ENCODE results near the gene GPRIN2. TPM values are rescaled to one million over a fixed set of nuclear protein-coding genes. Genes with fewer than 3 reads are reported as not detected.
"Not testable (repeated sequence)": the region's sequence is repeated elsewhere in the genome, so short reads cannot be mapped to it uniquely, and the experiment has no call there.

Gene GPRIN2
- total RNA-seq, 1 experiment from 2014 or later = 3.7 TPM

DNA sequence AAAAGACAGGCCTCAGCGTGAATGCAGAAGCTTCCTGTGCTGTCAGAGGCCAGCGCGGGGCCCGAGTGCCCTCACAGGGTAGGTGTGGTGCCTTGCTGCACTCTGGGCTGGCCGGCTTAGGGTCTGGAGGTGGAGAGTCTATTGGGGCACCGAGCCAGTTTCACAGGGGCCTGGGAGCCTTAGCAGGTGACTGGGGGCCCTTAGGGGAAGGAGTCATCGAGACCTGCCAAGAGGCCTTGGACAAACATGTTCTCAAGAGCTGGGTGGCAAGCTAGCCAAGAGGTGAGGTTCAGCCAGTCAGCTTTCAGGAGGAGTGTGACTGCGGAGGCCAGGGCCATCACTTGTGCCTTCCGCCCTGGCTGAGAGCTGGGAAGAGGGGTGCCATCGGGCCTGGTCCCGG, 26.1 kb upstream of the GPRIN2 start:
- H3K9me3 ChIP-seq; H3K4me3 Mint-ChIP-seq (ENCODE audit: unreplicated experiment); H3K4me1 Mint-ChIP-seq (ENCODE audit: low read depth, unreplicated experiment); DNase-seq; H3K27me3 ChIP-seq (replicated peaks; ENCODE audit: control insufficient read depth, insufficient read depth, low read length); POLR2A ChIA-PET; H3K27me3 Mint-ChIP-seq (ENCODE audit: insufficient read depth, unreplicated experiment); H3K4me3 ChIP-seq (ENCODE audit: low read depth, low read length); H3K36me3 Mint-ChIP-seq (ENCODE audit: insufficient read depth, unreplicated experiment); H3K36me3 ChIP-seq (ENCODE audit: control insufficient read depth, insufficient read depth, low read length); CTCF ChIA-PET; intact Hi-C loops (cut with micrococcal nuclease; ENCODE audit: unreplicated experiment); H3K27ac Mint-ChIP-seq (ENCODE audit: unreplicated experiment); BruUV-seq (replicated peaks); H3K4me1 ChIP-seq; H3K9me3 Mint-ChIP-seq (ENCODE audit: unreplicated experiment): not testable (repeated sequence)

DNA sequence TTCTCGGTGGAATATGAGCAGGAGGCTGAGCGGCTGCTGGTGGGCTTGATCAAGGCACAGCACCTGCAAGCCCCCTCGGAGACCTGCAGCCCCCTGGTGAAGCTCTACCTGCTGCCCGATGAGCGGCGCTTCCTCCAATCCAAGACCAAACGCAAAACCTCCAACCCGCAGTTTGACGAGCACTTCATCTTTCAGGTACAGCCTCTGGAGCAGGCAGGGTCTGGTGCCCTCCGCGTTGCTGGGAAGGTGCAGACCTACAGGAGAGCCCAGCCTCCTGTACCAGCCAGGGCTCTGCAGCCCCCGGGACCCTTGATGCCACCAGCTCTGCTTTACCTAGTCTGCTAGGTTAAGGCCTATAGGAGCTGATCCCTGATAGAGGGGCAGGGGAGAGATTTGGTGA, 25.5 kb upstream of the GPRIN2 start:
- H3K4me1 Mint-ChIP-seq (ENCODE audit: low read depth, unreplicated experiment); CTCF ChIA-PET; H3K36me3 ChIP-seq (ENCODE audit: control insufficient read depth, insufficient read depth, low read length); POLR2A ChIA-PET; H3K4me3 ChIP-seq (ENCODE audit: low read depth, low read length); H3K27me3 Mint-ChIP-seq (ENCODE audit: insufficient read depth, unreplicated experiment); H3K4me1 ChIP-seq; H3K9me3 ChIP-seq; H3K4me3 Mint-ChIP-seq (ENCODE audit: unreplicated experiment); H3K27ac Mint-ChIP-seq (ENCODE audit: unreplicated experiment); H3K9me3 Mint-ChIP-seq (ENCODE audit: unreplicated experiment); intact Hi-C loops (cut with micrococcal nuclease; ENCODE audit: unreplicated experiment); H3K27me3 ChIP-seq (replicated peaks; ENCODE audit: control insufficient read depth, insufficient read depth, low read length); H3K36me3 Mint-ChIP-seq (ENCODE audit: insufficient read depth, unreplicated experiment); BruUV-seq (replicated peaks): not testable (repeated sequence)
- DNase-seq = peak in 1 of 2 experiments; percentile 23

DNA sequence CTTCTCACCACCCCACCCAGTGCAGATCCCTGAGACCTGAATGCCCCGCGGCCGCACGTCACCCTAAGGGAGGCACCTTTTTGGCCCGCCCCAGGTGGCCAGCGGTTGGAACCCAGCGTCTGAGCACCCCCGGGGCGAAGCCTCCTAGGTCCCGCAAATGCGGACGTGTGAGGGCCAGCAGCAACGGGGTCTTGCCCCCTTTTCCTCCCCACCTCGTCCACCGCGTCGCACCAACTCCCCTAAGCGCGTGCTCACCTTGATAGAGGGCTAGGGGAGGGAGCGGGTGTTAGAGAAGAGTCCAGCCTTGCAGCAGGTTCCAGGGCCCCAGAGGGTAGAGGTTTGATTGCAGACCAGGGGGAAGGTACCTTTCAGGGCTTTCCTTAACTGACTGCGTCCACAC, 22.9 kb upstream of the GPRIN2 start:
- CTCF ChIA-PET, POLR2A ChIA-PET: not testable (repeated sequence)

DNA sequence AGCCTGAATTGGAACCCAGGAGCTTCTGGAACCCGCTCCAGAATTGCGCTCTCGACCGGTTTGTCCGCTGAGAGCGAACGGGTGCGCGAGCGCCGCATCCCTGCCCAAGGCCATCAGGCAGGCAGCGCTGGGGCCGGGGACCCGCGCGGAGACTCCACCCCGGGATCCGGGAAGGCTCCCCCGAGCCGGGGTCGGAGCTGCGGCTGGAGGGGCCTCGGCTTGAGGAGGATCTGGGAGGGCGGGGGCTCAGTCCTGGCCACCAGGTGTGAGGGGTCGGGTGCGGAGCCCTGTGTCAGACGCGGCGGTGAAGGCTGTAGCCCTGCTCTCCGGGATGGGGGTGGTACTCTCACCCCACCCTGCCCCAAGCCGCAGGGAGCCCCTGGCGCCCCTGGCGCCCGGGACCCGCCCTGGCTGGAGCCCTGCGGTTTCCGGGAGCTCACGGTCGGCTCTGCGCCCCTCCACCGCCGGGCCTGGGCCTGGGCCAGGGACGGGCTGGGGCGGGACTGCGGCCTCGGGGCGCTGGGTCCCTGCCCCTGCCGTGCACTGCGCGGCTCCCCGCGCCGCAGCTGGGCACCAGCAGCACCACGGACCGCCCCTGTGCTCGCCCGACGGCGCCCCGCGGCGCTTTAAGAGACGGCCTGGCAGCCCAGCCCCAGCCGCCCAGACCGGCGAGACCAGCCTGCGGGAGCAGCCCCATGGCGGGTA, 22.2 kb upstream of the GPRIN2 start, which contains the start of gene SYT15:
Gene SYT15, plus strand, starts transcription at position 655 of the 705 bp plus-strand sequence. Its CDS starts 41 bp downstream, at position 696.
- H3K27ac Mint-ChIP-seq (ENCODE audit: unreplicated experiment); intact Hi-C loops (cut with micrococcal nuclease; ENCODE audit: unreplicated experiment); H3K27me3 Mint-ChIP-seq (ENCODE audit: insufficient read depth, unreplicated experiment); H3K4me3 Mint-ChIP-seq (ENCODE audit: unreplicated experiment); H3K4me1 Mint-ChIP-seq (ENCODE audit: low read depth, unreplicated experiment); CTCF ChIA-PET; H3K9me3 Mint-ChIP-seq (ENCODE audit: unreplicated experiment); H3K36me3 Mint-ChIP-seq (ENCODE audit: insufficient read depth, unreplicated experiment); H3K4me3 ChIP-seq (ENCODE audit: low read depth, low read length); H3K4me1 ChIP-seq; BruUV-seq (replicated peaks); H3K27me3 ChIP-seq (replicated peaks; ENCODE audit: control insufficient read depth, insufficient read depth, low read length); DNase-seq; H3K36me3 ChIP-seq (ENCODE audit: control insufficient read depth, insufficient read depth, low read length); POLR2A ChIA-PET; H3K9me3 ChIP-seq: not testable (repeated sequence)

More for the DNA sequence above, 22.9 kb upstream of the GPRIN2 start:
- H3K27me3 ChIP-seq (replicated peaks; ENCODE audit: control insufficient read depth, insufficient read depth, low read length); H3K4me3 Mint-ChIP-seq (ENCODE audit: unreplicated experiment); intact Hi-C loops (cut with micrococcal nuclease; ENCODE audit: unreplicated experiment); DNase-seq; H3K27ac Mint-ChIP-seq (ENCODE audit: unreplicated experiment); H3K4me3 ChIP-seq (ENCODE audit: low read depth, low read length); H3K9me3 ChIP-seq; BruUV-seq (replicated peaks); H3K4me1 Mint-ChIP-seq (ENCODE audit: low read depth, unreplicated experiment); H3K9me3 Mint-ChIP-seq (ENCODE audit: unreplicated experiment); H3K36me3 Mint-ChIP-seq (ENCODE audit: insufficient read depth, unreplicated experiment); H3K4me1 ChIP-seq; H3K27me3 Mint-ChIP-seq (ENCODE audit: insufficient read depth, unreplicated experiment); H3K36me3 ChIP-seq (ENCODE audit: control insufficient read depth, insufficient read depth, low read length): not testable (repeated sequence)

DNA sequence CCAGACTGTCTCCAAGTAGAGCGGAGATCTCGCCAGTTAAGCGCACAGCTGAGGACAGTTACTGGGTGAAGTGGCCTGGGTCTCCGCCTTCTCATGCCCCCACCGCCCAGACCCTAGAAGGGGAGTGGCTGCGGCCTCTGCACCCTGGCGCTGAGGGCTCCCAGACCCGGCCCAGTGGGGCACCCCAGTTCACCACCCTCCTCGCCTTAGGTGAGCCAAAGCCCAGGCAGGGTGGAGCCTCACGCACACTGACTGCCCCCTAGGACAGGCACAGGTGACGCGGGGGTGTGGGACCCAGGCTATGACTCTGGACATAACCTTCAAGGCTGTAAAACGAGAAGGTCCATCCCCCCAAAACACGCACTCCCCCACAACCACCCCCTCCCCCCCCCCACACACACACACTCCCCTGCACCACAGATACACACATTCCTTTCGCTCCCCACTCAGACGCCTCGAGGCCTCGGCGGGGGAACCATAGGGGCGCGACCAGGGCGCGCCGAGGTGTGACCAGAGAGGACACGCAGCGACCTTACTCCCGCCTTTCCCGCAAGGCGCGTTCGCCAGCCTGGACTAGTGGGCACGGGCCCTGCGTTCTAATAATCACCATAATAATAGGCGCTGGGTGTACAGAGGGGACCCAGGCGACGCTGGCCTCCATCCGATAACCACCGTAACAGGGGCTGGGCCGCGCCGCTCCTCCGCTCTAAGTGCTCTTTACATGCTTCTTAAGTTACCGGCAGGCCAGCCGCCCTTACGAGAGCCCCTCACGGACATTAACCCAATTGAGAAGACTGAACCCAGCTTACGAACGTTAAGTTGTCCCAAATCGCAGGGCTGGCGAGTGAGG, 21.4 kb upstream of the GPRIN2 start:
- H3K9me3 ChIP-seq; H3K27ac Mint-ChIP-seq (ENCODE audit: unreplicated experiment); BruUV-seq (replicated peaks); intact Hi-C loops (cut with micrococcal nuclease; ENCODE audit: unreplicated experiment); H3K27me3 ChIP-seq (replicated peaks; ENCODE audit: control insufficient read depth, insufficient read depth, low read length); H3K36me3 Mint-ChIP-seq (ENCODE audit: insufficient read depth, unreplicated experiment); H3K4me1 Mint-ChIP-seq (ENCODE audit: low read depth, unreplicated experiment); POLR2A ChIA-PET; H3K9me3 Mint-ChIP-seq (ENCODE audit: unreplicated experiment); CTCF ChIA-PET; H3K4me1 ChIP-seq; H3K4me3 Mint-ChIP-seq (ENCODE audit: unreplicated experiment); H3K27me3 Mint-ChIP-seq (ENCODE audit: insufficient read depth, unreplicated experiment); H3K4me3 ChIP-seq (ENCODE audit: low read depth, low read length); H3K36me3 ChIP-seq (ENCODE audit: control insufficient read depth, insufficient read depth, low read length): not testable (repeated sequence)
- DNase-seq = peak in 1 of 2 experiments; percentile 17

DNA sequence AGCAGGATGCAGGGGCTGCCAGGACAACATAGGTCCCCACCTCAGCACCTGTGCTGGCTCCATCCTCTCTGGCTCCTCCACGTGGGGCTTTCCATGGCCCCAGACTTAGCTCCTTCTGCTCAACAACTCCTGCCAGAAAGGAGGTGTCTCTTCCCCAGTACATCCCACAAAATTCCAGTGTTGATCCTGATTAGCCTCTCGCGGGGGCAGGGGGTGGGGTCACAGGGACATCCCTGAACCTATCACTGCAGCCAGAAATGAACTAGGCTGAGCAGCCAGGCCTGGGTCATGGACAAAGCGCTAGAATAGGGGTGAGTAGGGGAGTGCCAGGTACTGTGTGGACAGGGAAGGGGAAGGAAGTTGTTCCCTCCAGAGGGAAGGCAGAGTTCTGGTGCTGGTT, 17.4 kb upstream of the GPRIN2 start:
- not testable (repeated sequence) for H3K36me3 Mint-ChIP-seq (ENCODE audit: insufficient read depth, unreplicated experiment); BruUV-seq (replicated peaks)
- peak in 1 of 2 experiments; percentile 25 for DNase-seq

DNA sequence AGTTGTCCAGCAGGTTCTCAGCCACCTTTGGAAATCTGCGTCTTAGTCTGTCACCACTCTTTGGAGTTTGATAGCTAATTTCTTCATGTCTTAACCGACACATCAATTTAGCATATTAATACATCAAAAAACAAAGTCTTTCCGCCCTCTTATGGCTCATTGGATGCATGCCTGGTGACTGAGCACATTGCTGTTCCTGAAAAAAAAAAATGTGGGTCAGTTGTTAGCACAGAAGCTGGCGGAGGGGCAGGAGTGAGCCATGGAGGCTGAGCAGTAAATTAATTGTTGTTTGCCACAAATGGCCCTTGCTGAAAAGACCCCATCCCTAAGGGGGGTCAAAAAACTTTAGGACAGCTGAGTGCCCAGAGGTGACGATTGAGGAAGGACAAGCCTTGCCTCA, 16.9 kb upstream of the GPRIN2 start:
- H3K9me3 Mint-ChIP-seq (ENCODE audit: unreplicated experiment); H3K27me3 ChIP-seq (replicated peaks; ENCODE audit: control insufficient read depth, insufficient read depth, low read length); CTCF ChIA-PET; POLR2A ChIA-PET; H3K4me1 Mint-ChIP-seq (ENCODE audit: low read depth, unreplicated experiment); H3K36me3 Mint-ChIP-seq (ENCODE audit: insufficient read depth, unreplicated experiment); H3K27ac Mint-ChIP-seq (ENCODE audit: unreplicated experiment); H3K9me3 ChIP-seq; H3K4me1 ChIP-seq; H3K27me3 Mint-ChIP-seq (ENCODE audit: insufficient read depth, unreplicated experiment); H3K4me3 ChIP-seq (ENCODE audit: low read depth, low read length); intact Hi-C loops (cut with micrococcal nuclease; ENCODE audit: unreplicated experiment); H3K36me3 ChIP-seq (ENCODE audit: control insufficient read depth, insufficient read depth, low read length); H3K4me3 Mint-ChIP-seq (ENCODE audit: unreplicated experiment); BruUV-seq (replicated peaks): not testable (repeated sequence)
- DNase-seq = peak in 1 of 2 experiments; percentile 5

More for the DNA sequence above, 17.4 kb upstream of the GPRIN2 start:
- H3K4me1 ChIP-seq; POLR2A ChIA-PET; H3K4me3 Mint-ChIP-seq (ENCODE audit: unreplicated experiment); H3K36me3 ChIP-seq (ENCODE audit: control insufficient read depth, insufficient read depth, low read length); H3K4me1 Mint-ChIP-seq (ENCODE audit: low read depth, unreplicated experiment); H3K9me3 Mint-ChIP-seq (ENCODE audit: unreplicated experiment); CTCF ChIA-PET; intact Hi-C loops (cut with micrococcal nuclease; ENCODE audit: unreplicated experiment); H3K4me3 ChIP-seq (ENCODE audit: low read depth, low read length); H3K27me3 ChIP-seq (replicated peaks; ENCODE audit: control insufficient read depth, insufficient read depth, low read length); H3K27ac Mint-ChIP-seq (ENCODE audit: unreplicated experiment); H3K9me3 ChIP-seq; H3K27me3 Mint-ChIP-seq (ENCODE audit: insufficient read depth, unreplicated experiment): not testable (repeated sequence)
